ENCODE results near the gene DHX35. TPM values are rescaled to one million over a fixed set of nuclear protein-coding genes. Genes with fewer than 3 reads are reported as not detected.

The DHX35 gene
- total and polyA plus RNA-seq, 2 of the 8 experiments (the other 6 are each of a cell fraction or from before 2014, with no cell fraction given), result 21.9 to 27.7 TPM

- no peak for TF ChIP-seq CHD7 (IDR thresholded peaks at IDR 0.05; ENCODE audit: insufficient replicate concordance, low read length)
- no peak for TF ChIP-seq EZH2 (IDR thresholded peaks at IDR 0.05; ENCODE audit: low read depth, low read length, severe bottlenecking)
- TF ChIP-seq JUN (IDR thresholded peaks at IDR 0.05; ENCODE audit: low read depth, low read length), result no peak
- no peak for TF ChIP-seq CTCF (IDR thresholded peaks at IDR 0.05; ENCODE audit: control extremely low read depth in 1 of 3, insufficient read depth in 1 of 3, low read depth in 1 of 3, low read length in 3 of 3)
- TF ChIP-seq EGR1 (IDR thresholded peaks at IDR 0.05; ENCODE audit: borderline replicate concordance, low read depth, low read length), result no peak
- TF ChIP-seq POLR2A (IDR thresholded peaks at IDR 0.05; ENCODE audit: control extremely low read depth in 1 of 2, low read depth in 2 of 2, low read length in 2 of 2), result no peak
- TF ChIP-seq TAF1 (IDR thresholded peaks at IDR 0.05; ENCODE audit: low read depth, low read length), result no peak
- TF ChIP-seq PHF8 (conservative IDR thresholded peaks at IDR 0.05; ENCODE audit: low read depth, low read length), result no peak
- TF ChIP-seq SP4 (IDR thresholded peaks at IDR 0.05; ENCODE audit: low read length), result no peak
- TF ChIP-seq TCF12 (IDR thresholded peaks at IDR 0.05; ENCODE audit: low read depth, low read length), result no peak
Measured at GRCh38 chr20:38946836-38947235, 15.3 kb upstream of the DHX35 start (continued).
